HFF-Myc (cell line): ENCODE data around the gene CCDC183.

Source experiments
- DNase-seq: peaks from one replicate; pipeline ENCODE4 v3.0.0-alpha.2; 2011; ENCODE audit warnings: low read depth; ENCODE audit errors: extremely low read depth
- H3K4me3 ChIP-seq: replicated peaks from 2 replicates; pipeline ENCODE4 v1.5.1; 2011; ENCODE audit warnings: low read depth, mild to moderate bottlenecking, control low read depth, low read length
- CTCF ChIP-seq: IDR thresholded peaks from 2 replicates; pipeline ENCODE4 v1.5.1; 2012; ENCODE audit warnings: mild to moderate bottlenecking, low read depth, low read length, control low read depth; ENCODE audit errors: missing control alignments

Gene CCDC183

GRCh38 chr9:136756836-136757235, 39.3 kb upstream of the CCDC183 start:
- TF ChIP-seq CTCF = no peak
- no peak for DNase-seq
- no peak overlapping the region for H3K4me3 ChIP-seq

GRCh38 chr9:136757328-136757727, 38.8 kb upstream of the CCDC183 start:
- no peak for TF ChIP-seq CTCF
- no peak for DNase-seq

GRCh38 chr9:136757751-136758140, 38.4 kb upstream of the CCDC183 start:
- H3K4me3 ChIP-seq = no peak overlapping the region
- TF ChIP-seq CTCF = no peak
- no peak for DNase-seq

More at GRCh38 chr9:136757328-136757727, 38.8 kb upstream of the CCDC183 start:
- H3K4me3 ChIP-seq = no peak overlapping the region

DNA sequence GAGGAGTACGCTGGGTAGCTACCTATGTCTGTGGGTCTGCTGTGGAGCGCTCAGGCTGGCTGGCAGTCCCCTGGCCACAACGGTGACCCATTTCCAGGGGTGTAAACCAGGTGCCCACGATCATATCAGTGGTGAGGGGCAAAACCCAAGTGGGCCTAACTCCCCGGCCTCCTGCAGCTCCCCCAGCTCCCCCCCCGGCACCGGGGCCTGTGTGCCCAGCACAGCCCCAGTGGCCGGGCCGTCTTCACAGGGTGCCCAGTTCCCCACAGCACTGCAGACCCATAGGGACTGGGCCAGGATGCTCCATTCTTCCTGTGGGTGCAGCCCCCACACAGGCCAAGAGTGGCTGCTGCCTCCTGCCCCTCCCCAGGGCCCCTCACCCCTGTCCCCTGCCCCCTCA, 37.1 kb upstream of the CCDC183 start:
- no peak overlapping the region for H3K4me3 ChIP-seq
- TF ChIP-seq CTCF = no peak
- no peak for DNase-seq

DNA sequence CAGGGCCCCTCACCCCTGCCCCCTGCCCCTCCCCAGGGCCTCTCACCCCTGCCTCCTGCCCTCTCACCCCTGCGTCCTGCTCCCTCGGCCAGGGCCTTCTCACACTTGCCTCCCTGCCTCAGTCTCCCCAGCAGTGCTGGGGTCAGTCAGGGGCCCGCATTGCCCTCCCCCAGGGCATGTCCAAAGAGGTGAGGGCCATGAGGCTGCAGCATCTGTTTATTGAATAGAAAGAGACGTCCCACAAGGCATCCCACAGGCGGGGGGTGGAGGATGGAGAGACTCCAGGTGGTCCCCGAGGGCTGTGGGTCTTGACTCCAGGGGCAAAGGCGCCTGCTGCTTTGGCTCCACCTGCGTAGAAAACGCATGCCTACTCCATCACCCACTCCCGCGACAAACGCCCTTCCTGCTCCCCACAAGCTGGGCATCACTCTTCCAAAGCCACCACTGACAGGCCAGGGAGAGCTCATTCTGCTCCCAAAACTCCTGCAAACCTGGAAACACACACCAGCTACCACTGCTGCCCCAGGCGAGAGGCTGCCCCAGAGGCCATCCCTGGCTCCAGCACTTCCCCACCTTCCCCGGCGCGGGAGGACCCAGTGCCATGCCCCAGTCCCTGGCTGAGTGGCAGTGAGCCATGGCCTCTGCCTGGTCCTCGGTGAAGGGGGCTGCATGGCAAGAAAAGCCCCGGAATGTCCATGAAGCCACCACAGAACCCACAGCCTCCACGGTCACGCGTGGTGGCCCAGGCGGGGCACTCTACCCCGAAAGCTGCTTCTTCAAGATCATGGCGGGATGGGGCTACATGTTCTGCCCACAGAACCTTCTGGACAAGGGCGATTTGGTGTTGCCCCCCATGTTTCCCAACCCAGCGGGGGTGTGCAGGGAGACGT, 36.5 kb upstream of the CCDC183 start:
- no peak for TF ChIP-seq CTCF
- no peak for DNase-seq
- no peak overlapping the region for H3K4me3 ChIP-seq

- no peak for TF ChIP-seq CTCF
- no peak overlapping the region for H3K4me3 ChIP-seq
- no peak for DNase-seq
Observed at GRCh38 chr9:136760424-136760823, 35.7 kb upstream of the CCDC183 start.
